ENCODE measurements around the gene TENM4.

Gene TENM4

DNA sequence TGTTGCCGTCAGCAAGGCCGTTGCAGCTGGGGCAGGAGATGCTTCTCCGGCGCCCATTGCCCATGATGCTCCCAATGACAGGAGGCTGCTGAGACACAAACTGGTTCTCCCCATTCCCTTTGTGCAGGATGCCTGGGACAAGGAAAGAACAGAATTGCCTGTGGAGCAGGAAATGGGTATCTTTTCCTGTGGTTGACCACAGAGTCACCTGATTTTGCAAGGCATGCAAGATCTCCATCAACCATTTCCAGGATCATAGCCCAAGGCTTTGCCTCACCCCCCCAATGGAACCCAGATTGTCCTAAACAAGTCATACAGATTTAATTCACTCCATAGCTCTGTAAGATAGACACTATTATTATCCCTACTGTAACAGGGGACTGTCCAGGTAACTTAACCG lies 718.0 kb downstream of the TENM4 start:
- TF ChIP-seq FOXM1 (IDR thresholded peaks at IDR 0.05; ENCODE audit: borderline replicate concordance, low read depth) (no peak), EGR1 (IDR thresholded peaks at IDR 0.05) (no peak), RAD21 (IDR thresholded peaks at IDR 0.05; ENCODE audit: low read depth) (no peak)
- TF ChIP-seq, protein P1, sequence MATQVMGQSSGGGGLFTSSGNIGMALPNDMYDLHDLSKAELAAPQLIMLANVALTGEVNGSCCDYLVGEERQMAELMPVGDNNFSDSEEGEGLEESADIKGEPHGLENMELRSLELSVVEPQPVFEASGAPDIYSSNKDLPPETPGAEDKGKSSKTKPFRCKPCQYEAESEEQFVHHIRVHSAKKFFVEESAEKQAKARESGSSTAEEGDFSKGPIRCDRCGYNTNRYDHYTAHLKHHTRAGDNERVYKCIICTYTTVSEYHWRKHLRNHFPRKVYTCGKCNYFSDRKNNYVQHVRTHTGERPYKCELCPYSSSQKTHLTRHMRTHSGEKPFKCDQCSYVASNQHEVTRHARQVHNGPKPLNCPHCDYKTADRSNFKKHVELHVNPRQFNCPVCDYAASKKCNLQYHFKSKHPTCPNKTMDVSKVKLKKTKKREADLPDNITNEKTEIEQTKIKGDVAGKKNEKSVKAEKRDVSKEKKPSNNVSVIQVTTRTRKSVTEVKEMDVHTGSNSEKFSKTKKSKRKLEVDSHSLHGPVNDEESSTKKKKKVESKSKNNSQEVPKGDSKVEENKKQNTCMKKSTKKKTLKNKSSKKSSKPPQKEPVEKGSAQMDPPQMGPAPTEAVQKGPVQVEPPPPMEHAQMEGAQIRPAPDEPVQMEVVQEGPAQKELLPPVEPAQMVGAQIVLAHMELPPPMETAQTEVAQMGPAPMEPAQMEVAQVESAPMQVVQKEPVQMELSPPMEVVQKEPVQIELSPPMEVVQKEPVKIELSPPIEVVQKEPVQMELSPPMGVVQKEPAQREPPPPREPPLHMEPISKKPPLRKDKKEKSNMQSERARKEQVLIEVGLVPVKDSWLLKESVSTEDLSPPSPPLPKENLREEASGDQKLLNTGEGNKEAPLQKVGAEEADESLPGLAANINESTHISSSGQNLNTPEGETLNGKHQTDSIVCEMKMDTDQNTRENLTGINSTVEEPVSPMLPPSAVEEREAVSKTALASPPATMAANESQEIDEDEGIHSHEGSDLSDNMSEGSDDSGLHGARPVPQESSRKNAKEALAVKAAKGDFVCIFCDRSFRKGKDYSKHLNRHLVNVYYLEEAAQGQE (IDR thresholded peaks at IDR 0.05; ENCODE audit: low read depth), result no peak

DNA sequence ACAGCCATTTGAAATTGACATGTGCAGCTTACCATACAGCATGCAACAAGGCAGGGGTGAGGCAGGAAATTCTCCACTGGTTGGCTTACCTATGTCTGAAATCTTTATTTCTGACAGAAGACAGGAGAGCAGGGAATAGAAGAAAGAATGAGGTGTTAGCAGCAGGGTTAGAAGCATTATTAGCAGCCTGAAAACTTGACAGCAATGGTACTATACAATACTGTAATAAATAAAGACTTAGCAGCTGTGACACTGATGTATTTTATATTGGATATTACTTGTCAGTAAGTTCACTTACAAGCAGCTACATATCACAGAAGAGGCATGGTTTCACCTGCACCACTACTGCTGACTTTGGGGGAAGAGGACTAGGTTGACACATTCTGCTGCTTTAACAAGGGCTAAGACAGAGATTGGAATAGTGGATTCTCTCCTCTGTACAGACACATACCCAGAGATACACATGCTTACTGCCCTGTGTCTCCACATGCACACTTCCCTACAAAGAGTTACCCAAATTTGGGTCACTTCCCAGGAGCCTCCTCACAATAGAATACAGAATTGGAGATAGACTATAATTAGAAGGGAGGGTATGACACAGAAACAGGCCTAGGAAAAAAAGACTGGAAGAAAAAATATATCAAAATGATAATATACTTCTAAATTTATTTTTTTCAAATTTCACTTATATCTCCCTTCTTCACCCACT lies 720.4 kb downstream of the TENM4 start:
- no peak for TF ChIP-seq RAD21 (IDR thresholded peaks at IDR 0.05; ENCODE audit: low read depth)
- TF ChIP-seq, protein P2, sequence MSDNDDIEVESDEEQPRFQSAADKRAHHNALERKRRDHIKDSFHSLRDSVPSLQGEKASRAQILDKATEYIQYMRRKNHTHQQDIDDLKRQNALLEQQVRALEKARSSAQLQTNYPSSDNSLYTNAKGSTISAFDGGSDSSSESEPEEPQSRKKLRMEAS (IDR thresholded peaks at IDR 0.05), result no peak
- TF ChIP-seq CEBPB (IDR thresholded peaks at IDR 0.05), result no peak
- TF ChIP-seq CREB1 (IDR thresholded peaks at IDR 0.05; ENCODE audit: low read depth), result no peak
- no peak for TF ChIP-seq TAF1 (IDR thresholded peaks at IDR 0.05; ENCODE audit: low read depth)
- no peak for TF ChIP-seq NFIC (IDR thresholded peaks at IDR 0.05)
- TF ChIP-seq YY1 (IDR thresholded peaks at IDR 0.05; ENCODE audit: low read depth), result no peak
- TF ChIP-seq FOXM1 (IDR thresholded peaks at IDR 0.05; ENCODE audit: borderline replicate concordance, low read depth), result no peak
- no peak for TF ChIP-seq EGR1 (IDR thresholded peaks at IDR 0.05)
- TF ChIP-seq ZBTB7A (IDR thresholded peaks at IDR 0.05; ENCODE audit: low read depth), result no peak
- TF ChIP-seq, protein P1 (IDR thresholded peaks at IDR 0.05; ENCODE audit: low read depth), result no peak
- no peak for TF ChIP-seq EP300 (IDR thresholded peaks at IDR 0.05; ENCODE audit: borderline replicate concordance)
- no peak for TF ChIP-seq TEAD4 (IDR thresholded peaks at IDR 0.05)
- TF ChIP-seq, protein P3, sequence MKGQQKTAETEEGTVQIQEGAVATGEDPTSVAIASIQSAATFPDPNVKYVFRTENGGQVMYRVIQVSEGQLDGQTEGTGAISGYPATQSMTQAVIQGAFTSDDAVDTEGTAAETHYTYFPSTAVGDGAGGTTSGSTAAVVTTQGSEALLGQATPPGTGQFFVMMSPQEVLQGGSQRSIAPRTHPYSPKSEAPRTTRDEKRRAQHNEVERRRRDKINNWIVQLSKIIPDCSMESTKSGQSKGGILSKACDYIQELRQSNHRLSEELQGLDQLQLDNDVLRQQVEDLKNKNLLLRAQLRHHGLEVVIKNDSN (IDR thresholded peaks at IDR 0.05), result no peak
- no peak for TF ChIP-seq TCF12 (IDR thresholded peaks at IDR 0.05; ENCODE audit: low read depth)

DNA sequence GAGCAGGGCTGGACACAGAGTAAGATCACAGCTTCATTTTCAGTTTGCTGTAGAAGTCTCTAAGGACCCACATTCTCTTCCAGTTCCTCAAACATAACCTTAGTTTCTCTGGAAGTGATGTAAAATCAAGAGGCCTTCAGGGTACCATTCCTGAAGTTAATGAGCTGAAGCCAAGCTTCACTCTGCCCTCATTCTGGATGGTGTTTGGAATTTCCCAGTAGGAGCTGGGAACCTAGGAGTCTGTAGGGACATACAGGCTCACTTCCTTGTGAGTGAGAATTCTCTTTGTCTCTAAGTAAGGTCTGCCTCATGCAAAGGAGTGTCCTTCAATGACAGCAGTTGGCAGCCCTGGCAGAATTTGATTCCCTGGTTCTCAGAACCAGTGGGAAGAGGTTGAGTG lies 723.8 kb downstream of the TENM4 start:
- TF ChIP-seq RAD21 (IDR thresholded peaks at IDR 0.05; ENCODE audit: low read depth), result no peak

DNA sequence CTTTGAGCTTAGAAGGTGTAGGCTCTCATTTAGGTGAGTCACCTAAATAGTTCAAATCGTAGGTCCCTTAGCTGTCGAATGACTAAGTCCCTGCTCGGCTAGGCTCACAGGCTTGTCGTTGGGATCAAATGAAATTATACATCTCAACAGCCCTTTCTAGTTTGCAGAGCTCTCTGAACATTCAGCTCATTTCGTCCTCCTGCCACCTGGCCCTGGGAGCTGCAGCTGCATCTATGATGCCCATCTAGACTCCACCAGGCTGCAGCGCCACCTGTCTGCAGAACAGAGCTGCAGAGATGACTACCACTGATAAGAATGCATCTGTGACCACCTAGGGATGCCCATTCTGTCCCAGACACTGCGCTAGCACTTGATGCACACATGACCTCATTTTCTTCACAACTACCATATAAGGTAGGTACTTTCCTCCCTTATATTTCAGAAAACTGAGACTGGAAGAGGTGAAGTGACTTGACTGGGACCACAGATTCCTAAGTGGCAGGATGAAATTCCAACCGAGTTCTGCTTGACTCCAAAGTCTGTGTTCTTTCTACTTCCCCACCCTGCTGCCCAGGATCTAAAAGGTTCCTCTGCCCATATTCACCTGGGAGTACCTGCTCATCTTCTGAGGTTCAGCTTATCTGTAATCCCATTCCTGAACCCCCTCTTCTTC lies 725.1 kb downstream of the TENM4 start:
- TF ChIP-seq RAD21 (IDR thresholded peaks at IDR 0.05; ENCODE audit: low read depth) (peak; percentile 66), TEAD4 (IDR thresholded peaks at IDR 0.05) (peak; percentile 60), TAF1 (IDR thresholded peaks at IDR 0.05; ENCODE audit: low read depth) (no peak)

DNA sequence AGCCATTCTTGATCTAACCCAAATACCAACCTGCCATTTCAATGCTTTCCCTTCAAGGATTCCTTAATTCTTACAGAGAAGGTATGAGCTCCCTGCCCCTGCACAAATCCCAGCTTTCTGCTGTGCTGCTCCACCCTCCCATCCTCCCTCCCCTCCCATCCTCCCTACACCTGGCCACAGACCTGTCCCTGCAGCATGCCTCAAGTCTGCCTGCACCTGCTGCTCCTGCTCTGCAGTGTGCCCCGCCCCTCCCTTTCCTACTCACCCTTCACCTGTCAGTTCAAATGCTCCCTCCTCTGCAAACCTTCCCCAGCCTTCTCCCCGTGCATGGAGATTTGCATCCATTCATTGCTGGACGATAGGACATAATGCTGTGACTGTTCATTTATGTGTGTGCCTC lies 726.3 kb downstream of the TENM4 start:
- TF ChIP-seq FOXM1 (IDR thresholded peaks at IDR 0.05; ENCODE audit: borderline replicate concordance, low read depth), result no peak
- TF ChIP-seq TAF1 (IDR thresholded peaks at IDR 0.05; ENCODE audit: low read depth), result no peak
- TF ChIP-seq EGR1 (IDR thresholded peaks at IDR 0.05), result no peak
- TF ChIP-seq CREB1 (IDR thresholded peaks at IDR 0.05; ENCODE audit: low read depth), result no peak

DNA sequence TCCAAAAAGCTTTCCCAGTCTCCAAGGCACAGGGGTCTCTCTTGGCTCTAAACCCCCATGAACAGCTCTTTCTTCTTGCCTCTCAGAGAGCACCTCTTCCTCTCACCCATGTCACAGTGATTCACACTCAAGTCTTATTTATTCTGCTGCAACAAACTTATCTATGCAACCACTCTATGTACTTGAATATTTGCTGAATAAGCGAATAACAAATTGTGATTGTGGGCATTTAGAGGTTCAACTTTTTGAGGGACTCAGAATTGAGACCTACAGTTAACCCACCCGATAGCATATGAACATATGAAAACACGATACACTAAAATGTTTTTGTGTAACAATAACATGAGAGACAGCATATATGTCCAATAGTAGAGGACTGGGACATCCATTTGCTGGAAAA lies 729.1 kb downstream of the TENM4 start:
- TF ChIP-seq, protein P3 (IDR thresholded peaks at IDR 0.05), result no peak
- TF ChIP-seq TEAD4 (IDR thresholded peaks at IDR 0.05) (no peak), EP300 (IDR thresholded peaks at IDR 0.05; ENCODE audit: borderline replicate concordance) (no peak), NFIC (IDR thresholded peaks at IDR 0.05) (no peak)

DNA sequence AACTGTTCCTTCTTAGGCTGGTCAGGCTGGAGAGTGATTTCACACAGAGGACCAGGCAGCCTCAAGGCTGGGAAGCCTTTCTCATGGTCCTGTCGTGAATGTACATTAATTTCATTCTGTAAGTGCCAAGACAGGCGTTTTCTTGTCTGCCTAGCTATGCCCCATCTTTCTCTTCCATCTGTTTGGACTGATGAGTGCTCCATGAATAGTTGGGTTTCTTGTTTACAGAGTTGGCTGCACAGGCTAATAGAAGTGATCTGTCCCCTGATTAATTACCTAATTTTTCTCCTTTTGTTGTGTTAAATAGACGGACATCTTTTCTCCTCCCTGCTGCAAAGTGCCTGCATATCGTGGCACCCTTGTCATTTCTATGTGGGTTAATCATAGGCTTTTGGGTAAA lies 730.4 kb downstream of the TENM4 start:
- no peak for TF ChIP-seq CEBPB (IDR thresholded peaks at IDR 0.05)
- no peak for TF ChIP-seq FOXM1 (IDR thresholded peaks at IDR 0.05; ENCODE audit: borderline replicate concordance, low read depth)
- TF ChIP-seq, protein P1 (IDR thresholded peaks at IDR 0.05; ENCODE audit: low read depth), result no peak
- TF ChIP-seq CREB1 (IDR thresholded peaks at IDR 0.05; ENCODE audit: low read depth), result no peak
- TF ChIP-seq YY1 (IDR thresholded peaks at IDR 0.05; ENCODE audit: low read depth), result no peak
- TF ChIP-seq EGR1 (IDR thresholded peaks at IDR 0.05), result no peak
- no peak for TF ChIP-seq RAD21 (IDR thresholded peaks at IDR 0.05; ENCODE audit: low read depth)
- no peak for TF ChIP-seq TEAD4 (IDR thresholded peaks at IDR 0.05)
- TF ChIP-seq NFIC (IDR thresholded peaks at IDR 0.05), result no peak
- TF ChIP-seq EP300 (IDR thresholded peaks at IDR 0.05; ENCODE audit: borderline replicate concordance), result no peak
- TF ChIP-seq, protein P3 (IDR thresholded peaks at IDR 0.05), result no peak
- TF ChIP-seq ZBTB7A (IDR thresholded peaks at IDR 0.05; ENCODE audit: low read depth), result no peak
- TF ChIP-seq, protein P2 (IDR thresholded peaks at IDR 0.05), result no peak
- no peak for TF ChIP-seq TCF12 (IDR thresholded peaks at IDR 0.05; ENCODE audit: low read depth)
- no peak for TF ChIP-seq TAF1 (IDR thresholded peaks at IDR 0.05; ENCODE audit: low read depth)

All from Ishikawa (cell line).